H1 (cell line): ENCODE data around the gene PGGHG. TPM values are rescaled to one million over a fixed set of nuclear protein-coding genes. Genes with fewer than 3 reads are reported as not detected.

Experiments
- HDAC2 ChIP-seq, 2 experiments: fragments of 300-600 bp in 1 of 2; sonication (generic) in 1 of 2; IDR thresholded peaks; 2 replicates each; pipeline ENCODE4 v1.6.1; 2011 to 2012; ENCODE audit warnings: low read depth in 2 of 2, low read length in 2 of 2, mild to moderate bottlenecking in 2 of 2, moderate library complexity in 2 of 2, borderline replicate concordance in 1 of 2, inconsistent platforms in 1 of 2
- RAD21 ChIP-seq, 2 experiments: IDR thresholded peaks in 1 of 2; conservative IDR thresholded peaks in 1 of 2; 2 replicates each; pipeline ENCODE4 v1.6.1; 2011; ENCODE audit warnings: low read depth in 2 of 2, low read length in 2 of 2, improper control_type of control experiment in 1 of 2, inconsistent platforms in 1 of 2, mild to moderate bottlenecking in 1 of 2, moderate library complexity in 1 of 2
- SAP30 ChIP-seq: fragments of 300-600 bp; sonication (generic); IDR thresholded peaks from 2 replicates; pipeline ENCODE4 v1.7.1; 2012; ENCODE audit warnings: low read length, moderate library complexity, mild to moderate bottlenecking, inconsistent platforms; ENCODE audit not compliant: insufficient read depth, insufficient replicate concordance
- SUZ12 ChIP-seq: fragments of 200-600 bp; sonication (generic); IDR thresholded peaks from 2 replicates; pipeline ENCODE4 v1.6.1; 2012; ENCODE audit warnings: mild to moderate bottlenecking, inconsistent platforms, low read length, moderate library complexity, mixed read lengths
- polyA plus RNA-seq, 7 experiments: library from polyadenylated mRNA; depleted of rRNA in 3 of 7; stranded (reverse) in 5 of 7; unstranded in 2 of 7; fragments of >200 nt in 5 of 7; fragments of 200-250 nt in 2 of 7; gene quantifications; 1 replicate in 5 of 7; 2 replicates in 1 of 7; 4 replicates in 1 of 7; pipeline versions ENCODE4 v1.2.1 to v1.2.3, GENCODE V29; 2011 to 2013; ENCODE audit warnings: missing spikeins in 2 of 7, mixed read lengths in 2 of 7
- total RNA-seq: library from RNA; stranded (reverse); fragmentation: NEBNext Ultra II Directional; extraction: Animal tissue kit (Norgen Biotek cat#: 25700); gene quantifications from 2 replicates; pipeline ENCODE4 v1.2.1, GENCODE V29; 2021

Gene PGGHG
- total and polyA plus RNA-seq, 2 of the 8 experiments (the other 6 are each of a cell fraction or from before 2014, with no cell fraction given), result 34.8 to 60.7 TPM

DNA sequence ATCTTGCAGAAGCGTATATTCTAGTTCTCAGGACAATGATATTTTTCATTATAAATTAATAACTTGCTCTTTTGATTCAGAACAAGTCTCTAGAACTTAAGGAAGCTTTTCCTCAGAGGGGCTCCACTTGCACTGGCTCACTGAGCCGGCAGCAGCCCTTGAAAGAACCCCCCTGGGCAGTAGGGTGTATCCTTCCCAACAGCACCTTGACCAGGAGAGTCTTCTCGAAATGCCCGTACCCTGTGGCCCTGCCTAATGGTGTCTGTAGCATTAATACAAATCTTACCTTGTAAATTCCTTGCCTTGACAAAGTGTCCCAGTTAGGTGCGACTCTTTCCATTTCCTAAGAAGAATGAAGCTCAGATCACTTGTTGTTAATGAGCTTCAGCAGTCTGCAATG lies 38.7 kb upstream of the PGGHG start (continued):
- TF ChIP-seq SAP30 (no peak), HDAC2 (IDR thresholded peaks at IDR 0.05; ENCODE audit: borderline replicate concordance in 1 of 2, low read depth in 2 of 2, low read length in 2 of 2) (no peak), SUZ12 (no peak), RAD21 (IDR thresholded peaks at IDR 0.05 in 1 of 2, conservative IDR thresholded peaks at IDR 0.05 in 1 of 2; ENCODE audit: low read depth in 2 of 2, low read length in 2 of 2) (no peak)
